DND-41 (cell line): ENCODE measurements around the gene STX1A.

Source experiments
- CTCF ChIP-seq: IDR thresholded peaks from 2 replicates; pipeline ENCODE4 v1.5.1; 2012; ENCODE audit warnings: borderline replicate concordance, low read length, moderate library complexity, mild to moderate bottlenecking; ENCODE audit not compliant: poor library complexity, severe bottlenecking; ENCODE audit errors: extremely low read depth
- EZH2 ChIP-seq: IDR thresholded peaks from 3 replicates; pipeline ENCODE4 v1.6.1; 2012; ENCODE audit warnings: borderline replicate concordance, low read depth, mild to moderate bottlenecking, moderate library complexity, low read length, inconsistent platforms; ENCODE audit not compliant: severe bottlenecking

GRCh38 chr7:73718905-73719805 is at the start of gene STX1A:
- TF ChIP-seq CTCF, result no peak
- TF ChIP-seq EZH2, result no peak
